Hepatocyte (in vitro differentiated cells): ENCODE results near the gene MPZL1.

Experiments used
- CTCF ChIP-seq: fragments of 200-600 bp; sonication (generic); IDR thresholded peaks from 2 replicates; pipeline ENCODE4 v1.5.1; 2016; ENCODE audit warnings: antibody characterized with exemption, mild to moderate bottlenecking; ENCODE audit not compliant: poor library complexity
- EZH2 ChIP-seq: fragments of 200-600 bp; sonication (generic); IDR thresholded peaks from 2 replicates; pipeline ENCODE4 v1.6.1; 2016; ENCODE audit warnings: antibody characterized with exemption, mild to moderate bottlenecking, borderline replicate concordance
- EZH2phosphoT487 ChIP-seq: fragments of 200-600 bp; sonication (generic); IDR thresholded peaks from one replicate; pipeline ENCODE4 v1.6.1; 2018; ENCODE audit warnings: antibody characterized with exemption, mild to moderate bottlenecking, low read depth, moderate library complexity; ENCODE audit not compliant: unreplicated experiment, severe bottlenecking

- TF ChIP-seq EZH2phosphoT487, result no peak
- no peak for TF ChIP-seq CTCF
- TF ChIP-seq EZH2, result no peak
These were observed 103.8 kb downstream of the MPZL1 start for GRCh38 chr1:167825419-167826079.
